HEK293T (cell line): ENCODE results near the gene FBXO31.

ENCODE experiments used
- ARNT ChIP-seq: fragments of 450-650 bp; IDR thresholded peaks from 2 replicates; pipeline ENCODE4 v1.6.1; 2017; ENCODE audit warnings: mild to moderate bottlenecking
- BHLHE40 ChIP-seq: fragments of 450-650 bp; IDR thresholded peaks from 2 replicates; pipeline ENCODE4 v1.6.1; 2016; ENCODE audit warnings: mild to moderate bottlenecking, moderate library complexity, borderline replicate concordance
- ELF4 ChIP-seq: fragments of 450-650 bp; IDR thresholded peaks from 2 replicates; pipeline ENCODE4 v1.6.1; 2017; ENCODE audit warnings: antibody characterized with exemption
- FOXA1 ChIP-seq: fragments of 450-650 bp; IDR thresholded peaks from 2 replicates; pipeline ENCODE4 v1.6.1; 2016; ENCODE audit warnings: mild to moderate bottlenecking
- FOXK2 ChIP-seq: fragments of 450-650 bp; IDR thresholded peaks from 2 replicates; pipeline ENCODE4 v1.6.1; 2016; ENCODE audit warnings: mild to moderate bottlenecking
- FOXM1 ChIP-seq: fragments of 450-650 bp; IDR thresholded peaks from 2 replicates; pipeline ENCODE4 v1.6.1; 2017; ENCODE audit warnings: mild to moderate bottlenecking, borderline replicate concordance
- HDGF ChIP-seq: fragments of 450-650 bp; IDR thresholded peaks from 2 replicates; pipeline ENCODE4 v1.6.1; 2017; ENCODE audit warnings: antibody characterized with exemption, borderline replicate concordance
- L3MBTL2 ChIP-seq: fragments of 450-650 bp; conservative IDR thresholded peaks from 2 replicates; pipeline ENCODE4 v1.6.1; 2016; ENCODE audit warnings: mild to moderate bottlenecking
- NFRKB ChIP-seq: fragments of 450-650 bp; IDR thresholded peaks from 2 replicates; pipeline ENCODE4 v1.6.1; 2016; ENCODE audit warnings: mild to moderate bottlenecking, moderate library complexity
- PKNOX1 ChIP-seq: fragments of 450-650 bp; IDR thresholded peaks from 2 replicates; pipeline ENCODE4 v1.6.1; 2016
- SP1 ChIP-seq: fragments of 450-650 bp; IDR thresholded peaks from 2 replicates; pipeline ENCODE4 v1.6.1; 2017
- SUZ12 ChIP-seq: fragments of 450-650 bp; IDR thresholded peaks from 2 replicates; pipeline ENCODE4 v1.6.1; 2016; ENCODE audit warnings: mild to moderate bottlenecking
- TARDBP ChIP-seq: fragments of 450-650 bp; IDR thresholded peaks from 2 replicates; pipeline ENCODE4 v1.6.1; 2016
- ZNF384 ChIP-seq: fragments of 450-650 bp; IDR thresholded peaks from 2 replicates; pipeline ENCODE4 v1.6.1; 2016

DNA sequence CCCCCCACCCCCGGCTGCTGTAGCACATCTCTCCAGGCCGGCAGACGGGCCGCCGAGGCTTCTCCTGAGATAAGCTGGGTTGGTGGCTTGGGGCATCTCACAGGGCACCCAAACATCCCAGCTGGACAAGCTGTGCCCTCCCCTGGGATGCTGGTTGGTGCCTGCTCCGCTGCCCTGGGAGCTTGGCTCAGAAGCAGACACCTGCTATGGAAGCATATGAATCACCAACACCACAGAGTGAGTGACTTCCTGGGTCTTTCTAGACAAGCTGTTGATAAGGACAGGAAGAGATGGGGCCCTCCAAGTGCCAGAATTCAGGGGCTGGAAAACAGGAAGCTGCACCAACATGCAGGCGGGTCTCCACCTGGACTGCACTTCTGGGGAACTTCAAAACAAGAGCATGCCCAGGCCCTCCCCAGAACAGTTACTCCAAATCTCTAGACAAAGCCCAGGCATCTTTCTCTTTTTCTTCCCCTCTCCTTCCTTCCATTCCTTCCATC is 80.1 kb downstream of the FBXO31 start:
- no peak for TF ChIP-seq FOXM1
- no peak for TF ChIP-seq ELF4
- TF ChIP-seq FOXA1 = no peak
- TF ChIP-seq BHLHE40 = no peak
- no peak for TF ChIP-seq NFRKB
- TF ChIP-seq ARNT = no peak
- TF ChIP-seq TARDBP = no peak
- no peak for TF ChIP-seq PKNOX1
- no peak for TF ChIP-seq HDGF
- TF ChIP-seq SUZ12 = no peak
- TF ChIP-seq FOXK2 = no peak
- TF ChIP-seq L3MBTL2 = no peak
- TF ChIP-seq SP1 = no peak
- no peak for TF ChIP-seq ZNF384
